ENCODE results near the gene ZNF446.
A peak's percentile ranks its signal among the peaks of the same experiment; 100 is the strongest.

The ZNF446 gene

DNA sequence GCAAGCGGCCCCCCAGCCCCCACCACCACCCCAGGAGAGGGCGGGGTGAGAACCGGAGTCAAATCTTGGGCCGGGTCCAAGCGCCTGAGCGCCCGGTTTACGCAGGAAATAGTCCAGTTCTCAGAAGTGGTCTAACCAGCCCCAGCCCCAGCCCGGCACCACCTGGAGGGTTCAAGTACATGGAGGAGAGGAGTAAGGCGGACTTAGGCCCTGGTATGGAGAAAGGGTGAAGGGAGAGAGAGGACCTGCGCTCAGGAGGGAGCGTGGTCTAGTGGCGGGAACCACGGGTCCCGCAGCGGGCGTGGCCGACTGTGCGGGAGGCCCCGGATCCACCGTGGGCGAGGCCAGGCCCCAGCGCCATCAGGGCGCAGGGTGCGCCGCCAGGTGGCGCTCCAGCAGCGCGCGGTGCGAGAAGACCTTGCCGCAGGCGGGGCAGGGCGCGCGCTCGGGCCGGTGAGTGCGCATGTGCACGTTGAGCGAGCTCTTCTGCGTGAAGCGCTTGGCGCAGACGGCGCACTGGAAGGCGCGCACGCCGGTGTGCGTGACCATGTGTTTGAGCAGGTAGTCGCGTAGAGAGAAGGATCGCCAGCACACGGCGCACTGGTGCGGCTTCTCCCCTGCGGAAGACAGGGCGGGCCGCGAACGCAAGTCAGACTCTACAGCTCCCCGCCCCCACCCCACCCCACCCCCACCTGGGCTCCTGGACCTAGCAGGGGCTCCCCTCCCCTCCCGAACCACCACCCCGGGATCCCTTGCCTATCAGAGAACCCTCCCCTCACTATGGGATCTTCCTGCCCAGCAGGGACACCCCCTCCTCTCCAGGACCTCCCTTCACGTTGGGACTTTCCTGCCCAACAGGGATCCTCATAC is 37.8 kb downstream of the ZNF446 start:
- H3K4me3 Mint-ChIP-seq: peak overlapping the region; percentile 84 to 90 (median 89)
- peak; percentile 98 to 99 (median 99) for TF ChIP-seq CTCF (IDR thresholded peaks at IDR 0.05; ENCODE audit: unreplicated experiment in 3 of 3)
- H3K27ac Mint-ChIP-seq: peak overlapping the region; percentile 59 to 88 (median 84)
- peaks cover 7% of the 10 kb centered on the region for H3K36me3 Mint-ChIP-seq (ENCODE audit: low read depth)
- H3K4me1 Mint-ChIP-seq: peaks cover 16% of the 10 kb centered on the region
- H3K9me3 Mint-ChIP-seq: no peaks in the 10 kb centered on the region
- H3K27me3 Mint-ChIP-seq (ENCODE audit: low read depth): no peaks in the 10 kb centered on the region

- peaks cover 19% of the 10 kb centered on the region for H3K4me1 Mint-ChIP-seq
- H3K36me3 Mint-ChIP-seq (ENCODE audit: low read depth): peaks cover 7% of the 10 kb centered on the region
- H3K4me3 Mint-ChIP-seq: peak overlapping the region; percentile 84 to 90 (median 89)
- no peaks in the 10 kb centered on the region for H3K9me3 Mint-ChIP-seq
- H3K27ac Mint-ChIP-seq: peak overlapping the region; percentile 59 to 88 (median 84)
- TF ChIP-seq CTCF (IDR thresholded peaks at IDR 0.05; ENCODE audit: unreplicated experiment in 3 of 3): no peak
- no peaks in the 10 kb centered on the region for H3K27me3 Mint-ChIP-seq (ENCODE audit: low read depth)
These were observed 38.4 kb downstream of the ZNF446 start for GRCh38 chr19:58514564-58515022.

GRCh38 chr19:58515259-58515658 is 39.1 kb downstream of the ZNF446 start:
- Mint-ChIP-seq H3K27ac (peak overlapping the region; percentile 19 to 81 (median 51)), H3K4me3 (peak overlapping the region; percentile 60 to 79 (median 75)), H3K36me3 (ENCODE audit: low read depth) (peaks cover 7% of the 10 kb centered on the region), H3K9me3 (no peaks in the 10 kb centered on the region), H3K4me1 (peaks cover 25% of the 10 kb centered on the region), H3K27me3 (ENCODE audit: low read depth) (no peaks in the 10 kb centered on the region)
- no peak for TF ChIP-seq CTCF (IDR thresholded peaks at IDR 0.05; ENCODE audit: unreplicated experiment in 3 of 3)

DNA sequence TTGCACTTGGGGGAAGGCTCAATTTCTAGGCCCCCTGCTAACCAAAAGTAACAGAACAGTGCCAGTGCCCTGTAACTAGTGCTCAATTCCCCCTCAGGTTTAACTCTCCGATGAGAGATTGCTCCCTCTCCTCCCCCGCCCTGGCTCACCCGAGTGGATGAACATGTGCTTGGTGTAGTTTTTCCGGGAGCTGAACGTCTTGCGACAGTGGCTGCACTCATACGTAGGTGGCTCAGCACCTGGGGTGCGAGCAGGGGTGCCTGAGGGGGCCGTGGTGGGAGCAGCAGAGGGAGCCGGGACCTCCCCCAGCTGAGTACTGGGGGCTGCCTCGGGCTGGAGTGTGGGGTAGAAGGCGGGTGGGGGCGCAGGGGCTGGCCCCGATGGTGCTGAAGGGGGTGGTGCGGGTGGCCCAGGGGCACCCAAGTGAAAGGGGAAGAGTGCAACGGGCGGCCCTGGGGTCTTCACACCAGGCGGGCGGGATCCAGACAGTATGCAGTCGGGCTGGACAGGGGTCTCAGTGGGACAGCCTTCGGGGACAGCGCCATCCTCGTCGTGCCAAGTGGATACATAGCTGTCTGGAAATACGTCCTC is 40.2 kb downstream of the ZNF446 start:
- Mint-ChIP-seq H3K36me3 (ENCODE audit: low read depth) (peaks cover 7% of the 10 kb centered on the region), H3K4me3 (peak overlapping the region; percentile 60 to 79 (median 75)), H3K4me1 (peaks cover 30% of the 10 kb centered on the region), H3K27ac (peak overlapping the region in 1 of 3 experiments; percentile 51), H3K9me3 (no peaks in the 10 kb centered on the region), H3K27me3 (ENCODE audit: low read depth) (no peaks in the 10 kb centered on the region)
- TF ChIP-seq CTCF (IDR thresholded peaks at IDR 0.05; ENCODE audit: unreplicated experiment in 3 of 3): no peak

GRCh38 chr19:58516964-58517833 is 41.0 kb downstream of the ZNF446 start:
- Mint-ChIP-seq H3K4me3 (peak overlapping the region; percentile 56 to 95 (median 90)), H3K36me3 (ENCODE audit: low read depth) (peaks cover 7% of the 10 kb centered on the region), H3K27me3 (ENCODE audit: low read depth) (no peaks in the 10 kb centered on the region), H3K27ac (peak overlapping the region in 1 of 3 experiments; percentile 100), H3K4me1 (peaks cover 30% of the 10 kb centered on the region), H3K9me3 (no peaks in the 10 kb centered on the region)
- TF ChIP-seq CTCF (IDR thresholded peaks at IDR 0.05; ENCODE audit: unreplicated experiment in 3 of 3): no peak
